Thyroid gland (tissue), 4 donors: ENCODE data around the gene MAGI3. TPM values are rescaled to one million over a fixed set of nuclear protein-coding genes. Genes with fewer than 3 reads are reported as not detected.
"Not testable (repeated sequence)": the region's sequence is repeated elsewhere in the genome, so short reads cannot be mapped to it uniquely, and the experiment has no call there.

Experiments used
- DNase-seq, 2 donors: peaks; one replicate each; pipeline ENCODE4 v3.0.0-alpha.2; 2019
- H3K27ac ChIP-seq, 3 donors: fragments of 200-600 bp; sonication (generic); 1 replicate in 2 of 3; 2 replicates in 1 of 3; pipeline ENCODE4 v1.5.1; 2016 to 2019; ENCODE audit warnings: mild to moderate bottlenecking in 1 of 3, moderate library complexity in 1 of 3
- H3K27me3 ChIP-seq: fragments of 200-600 bp; sonication (generic); one replicate; pipeline ENCODE4 v1.5.1; 2019
- H3K36me3 ChIP-seq, 2 donors: fragments of 200-600 bp; sonication (generic); one replicate each; pipeline ENCODE4 v1.5.1; 2016 to 2019
- H3K4me1 ChIP-seq, 2 donors: fragments of 200-600 bp; sonication (generic); one replicate each; pipeline ENCODE4 v1.5.1; 2017 to 2019
- H3K4me3 ChIP-seq, 3 donors: fragments of 200-600 bp; sonication (generic); replicated peaks in 1 of 3; 1 replicate in 2 of 3; 2 replicates in 1 of 3; pipeline ENCODE4 v1.5.1; 2016; ENCODE audit warnings: mild to moderate bottlenecking in 1 of 3
- H3K9me3 ChIP-seq: fragments of 200-600 bp; sonication (generic); one replicate; pipeline ENCODE4 v1.5.1; 2017
- POLR2A ChIP-seq, 2 donors: fragments of 450-650 bp; IDR thresholded peaks; one replicate each; pipeline ENCODE4 v1.6.1; 2017; ENCODE audit warnings: antibody characterized with exemption in 2 of 2, mild to moderate bottlenecking in 2 of 2, moderate library complexity in 1 of 2
- WGBS, 2 donors: methylation state at CpG; one replicate each; pipeline ENCODE4 v1.1.5; 2017; 5-methylcytosine and 5-hydroxymethylcytosine counted together
- intact Hi-C: fragments of 100-400 bp; cut with DNase I; formaldehyde crosslinking; loops from one replicate; pipeline ENCODE4 v1.15.1; 2023
- total RNA-seq, 4 donors: library from RNA; depleted of rRNA; stranded (reverse); fragments of >200 nt; gene quantifications; one replicate each; pipeline ENCODE4 v1.2.3, GENCODE V29; 2016
- TF ChIP-seq, protein P1 (sequence below), 6 experiments: fragments of 200-600 bp in 3 of 6; fragments of 450-650 bp in 3 of 6; sonication (generic) in 3 of 6; IDR thresholded peaks; one replicate each; pipeline ENCODE4 v1.5.1; 2016 to 2019; ENCODE audit warnings: antibody characterized with exemption in 6 of 6, mild to moderate bottlenecking in 2 of 6, inconsistent platforms in 1 of 6, moderate library complexity in 1 of 6

MAGI3 gene
- total RNA-seq, 4 donors from 2014 or later, result 52.9 to 91.0 (median 61.9) TPM

DNA sequence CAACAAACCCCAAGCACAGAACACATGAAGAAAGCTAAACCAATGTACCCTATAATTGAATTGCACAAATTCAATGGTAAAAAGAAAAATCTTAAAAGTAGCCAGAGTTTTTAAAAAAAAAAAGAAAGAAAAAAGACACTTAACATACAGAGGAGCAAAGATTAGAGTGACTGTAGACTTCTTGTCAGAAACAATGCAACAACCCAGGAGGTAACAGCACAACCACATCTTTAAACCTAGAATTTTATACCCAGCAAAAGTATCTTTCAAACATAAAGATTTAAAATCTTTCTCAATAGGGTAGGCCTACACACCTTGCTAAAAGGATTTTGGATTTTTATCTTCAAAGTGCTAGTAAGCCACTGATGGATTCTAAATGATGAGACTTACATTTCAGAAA is 304.6 kb downstream of the MAGI3 start:
- intact Hi-C loops, result no loop called here
- Histone ChIP-seq H3K27ac (no peak overlapping the region), H3K9me3 (no peaks in the 10 kb centered on the region), H3K27me3 (no peaks in the 10 kb centered on the region), H3K4me1 (no peaks in the 10 kb centered on the region), H3K4me3 (no peak overlapping the region), H3K36me3 (no peaks in the 10 kb centered on the region)
- no peak for TF ChIP-seq POLR2A (IDR thresholded peaks at IDR 0.05)
- TF ChIP-seq, protein P1, sequence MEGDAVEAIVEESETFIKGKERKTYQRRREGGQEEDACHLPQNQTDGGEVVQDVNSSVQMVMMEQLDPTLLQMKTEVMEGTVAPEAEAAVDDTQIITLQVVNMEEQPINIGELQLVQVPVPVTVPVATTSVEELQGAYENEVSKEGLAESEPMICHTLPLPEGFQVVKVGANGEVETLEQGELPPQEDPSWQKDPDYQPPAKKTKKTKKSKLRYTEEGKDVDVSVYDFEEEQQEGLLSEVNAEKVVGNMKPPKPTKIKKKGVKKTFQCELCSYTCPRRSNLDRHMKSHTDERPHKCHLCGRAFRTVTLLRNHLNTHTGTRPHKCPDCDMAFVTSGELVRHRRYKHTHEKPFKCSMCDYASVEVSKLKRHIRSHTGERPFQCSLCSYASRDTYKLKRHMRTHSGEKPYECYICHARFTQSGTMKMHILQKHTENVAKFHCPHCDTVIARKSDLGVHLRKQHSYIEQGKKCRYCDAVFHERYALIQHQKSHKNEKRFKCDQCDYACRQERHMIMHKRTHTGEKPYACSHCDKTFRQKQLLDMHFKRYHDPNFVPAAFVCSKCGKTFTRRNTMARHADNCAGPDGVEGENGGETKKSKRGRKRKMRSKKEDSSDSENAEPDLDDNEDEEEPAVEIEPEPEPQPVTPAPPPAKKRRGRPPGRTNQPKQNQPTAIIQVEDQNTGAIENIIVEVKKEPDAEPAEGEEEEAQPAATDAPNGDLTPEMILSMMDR (IDR thresholded peaks at IDR 0.05), result no peak
- no peak for DNase-seq

DNA sequence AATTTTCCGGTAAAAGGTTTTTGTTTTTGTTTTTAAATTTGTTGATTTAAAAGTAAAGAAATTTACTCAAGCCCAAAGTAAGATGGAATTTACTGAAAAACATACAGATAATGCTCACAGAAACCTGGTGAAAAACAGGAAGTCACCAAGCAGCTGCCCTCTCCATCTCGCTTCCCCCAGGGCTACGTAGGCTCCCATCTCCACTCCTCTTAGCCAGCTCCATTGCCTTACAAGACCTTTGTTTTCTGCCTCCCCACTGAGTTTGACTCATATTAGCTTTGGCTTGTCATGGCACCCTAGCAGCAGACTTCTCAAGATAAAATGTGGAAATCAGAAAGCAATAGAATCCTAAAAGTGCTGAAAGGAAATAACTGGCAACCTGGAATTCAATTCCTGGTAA is 311.1 kb downstream of the MAGI3 start:
- Histone ChIP-seq H3K4me3 (no peak overlapping the region), H3K4me1 (no peaks in the 10 kb centered on the region), H3K36me3 (no peaks in the 10 kb centered on the region), H3K27ac (no peak overlapping the region), H3K27me3 (no peaks in the 10 kb centered on the region), H3K9me3 (no peaks in the 10 kb centered on the region)
- DNase-seq, result no peak
- 90 to 94% methylated on average over 3 of the region's 3 CpGs for whole genome bisulfite sequencing, 2 donors
- intact Hi-C loops, result no loop called here
- TF ChIP-seq, protein P1 (IDR thresholded peaks at IDR 0.05), result no peak
- TF ChIP-seq POLR2A (IDR thresholded peaks at IDR 0.05), result no peak

DNA sequence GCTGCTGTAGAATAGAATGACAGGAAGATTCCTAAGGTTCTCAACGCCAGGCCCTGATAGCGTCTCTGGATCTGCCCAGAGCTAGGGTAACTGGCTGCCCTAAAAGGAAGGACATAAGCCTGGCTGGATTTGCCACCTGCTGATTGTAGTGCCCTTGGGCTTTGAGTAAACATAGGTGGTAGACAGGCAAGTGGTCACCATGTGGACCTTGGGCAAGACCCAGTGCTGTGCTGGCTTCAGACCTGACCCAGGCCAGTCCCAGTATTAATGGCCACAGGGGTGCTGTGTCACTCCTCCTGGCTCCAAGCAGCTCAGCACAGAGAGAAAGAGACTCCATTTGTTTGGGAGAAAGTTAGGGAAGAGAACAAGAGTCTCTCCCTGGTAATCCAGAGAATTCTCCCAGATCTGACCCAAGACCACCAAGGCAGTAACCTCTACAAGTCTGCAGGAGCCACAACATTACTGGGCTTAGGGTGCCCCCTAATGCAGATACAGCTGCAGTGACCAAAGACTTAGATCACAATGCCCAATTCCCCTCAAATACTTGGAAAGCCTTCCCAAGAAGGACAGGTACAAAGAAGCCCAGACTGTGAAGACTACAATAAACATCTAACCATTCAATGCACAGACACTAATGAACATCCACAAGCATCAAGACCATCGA is 324.4 kb downstream of the MAGI3 start:
- TF ChIP-seq, protein P1 (IDR thresholded peaks at IDR 0.05), result no peak
- TF ChIP-seq POLR2A (IDR thresholded peaks at IDR 0.05), result no peak
- H3K27ac ChIP-seq, result no peak overlapping the region
- no peaks in the 10 kb centered on the region for H3K9me3 ChIP-seq
- H3K4me1 ChIP-seq, result no peaks in the 10 kb centered on the region
- peaks cover 3 to 5% of the 10 kb centered on the region in 2 donors for H3K36me3 ChIP-seq
- H3K4me3 ChIP-seq, result no peak overlapping the region
- WGBS, 2 donors, result 94 to 96% methylated on average over 3 of the region's 3 CpGs
- H3K27me3 ChIP-seq, result no peaks in the 10 kb centered on the region
- intact Hi-C loops, result no loop called here
- no peak for DNase-seq

DNA sequence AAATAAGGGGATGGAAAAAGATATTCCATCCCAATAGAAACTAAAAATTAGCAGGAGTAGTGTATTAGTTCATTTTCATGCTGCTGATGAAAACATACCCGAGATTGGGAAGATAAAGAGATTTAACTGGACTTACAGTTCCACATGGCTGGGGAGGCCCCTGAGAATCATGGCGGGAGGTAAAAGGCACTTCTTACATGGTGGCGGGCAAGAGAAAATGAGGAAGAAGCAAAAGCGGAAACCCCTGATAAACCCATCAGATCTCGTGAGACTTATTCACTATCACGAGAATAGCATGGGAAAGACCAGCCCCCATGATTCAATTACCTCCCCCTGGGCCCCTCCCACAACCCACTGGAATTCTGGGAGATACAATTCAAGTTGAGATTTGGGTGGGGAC is 327.2 kb downstream of the MAGI3 start:
- H3K27me3 ChIP-seq, H3K4me3 ChIP-seq, H3K36me3 ChIP-seq, DNase-seq, H3K4me1 ChIP-seq, H3K9me3 ChIP-seq, H3K27ac ChIP-seq, intact Hi-C loops: not testable (repeated sequence)
- whole genome bisulfite sequencing, 2 donors, result 98 to 99% methylated on average over 6 of the region's 6 CpGs

DNA sequence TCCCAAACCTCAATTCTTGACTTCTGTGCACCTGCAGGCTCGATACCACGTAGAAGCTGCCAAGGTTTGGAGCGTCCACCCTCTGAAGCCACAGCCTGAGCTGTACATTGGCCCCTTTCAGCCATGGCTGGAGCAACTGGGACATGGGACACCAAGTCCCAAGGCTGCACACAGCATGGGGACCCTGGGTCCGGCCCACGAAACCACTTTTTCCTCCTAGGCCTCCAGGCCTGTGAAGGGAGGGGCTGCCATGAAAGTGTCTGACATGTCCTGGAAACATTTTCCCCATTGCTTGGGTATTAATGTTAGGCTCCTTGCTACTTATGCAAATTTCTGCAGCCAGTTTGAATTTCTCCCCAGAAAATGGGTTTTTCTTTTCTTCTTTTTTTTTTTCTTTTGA is 328.3 kb downstream of the MAGI3 start:
- H3K27ac ChIP-seq, H3K9me3 ChIP-seq, DNase-seq, intact Hi-C loops, H3K4me3 ChIP-seq, H3K36me3 ChIP-seq, H3K27me3 ChIP-seq, H3K4me1 ChIP-seq: not testable (repeated sequence)
- WGBS, 2 donors, result 93 to 100% methylated on average over 2 to 4 of the region's 5 CpGs

DNA sequence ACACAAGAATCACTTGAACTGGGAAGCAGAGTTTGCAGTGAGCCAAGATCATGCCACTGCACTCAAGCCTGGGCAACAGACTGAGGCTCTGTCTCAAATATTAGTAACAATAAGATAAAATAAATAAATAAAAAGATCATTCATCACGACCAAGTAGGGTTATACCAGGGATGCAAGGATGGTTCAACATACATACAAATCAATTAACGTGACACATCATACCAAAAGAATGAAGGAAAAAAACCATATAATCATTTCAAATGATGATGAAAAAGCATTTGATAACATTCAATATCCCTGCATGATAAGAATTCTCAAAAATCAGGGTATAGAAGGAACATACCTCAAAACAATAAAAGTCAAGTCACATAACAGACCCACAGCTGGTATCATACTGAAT is 330.7 kb downstream of the MAGI3 start:
- 94 to 96% methylated on average over 2 of the region's 2 CpGs for WGBS, 2 donors
- Histone ChIP-seq H3K36me3 (no peaks in the 10 kb centered on the region), H3K4me1 (no peaks in the 10 kb centered on the region), H3K27me3 (no peaks in the 10 kb centered on the region), H3K4me3 (no peak overlapping the region), H3K27ac (no peak overlapping the region), H3K9me3 (no peaks in the 10 kb centered on the region)
- no peak for TF ChIP-seq POLR2A (IDR thresholded peaks at IDR 0.05)
- TF ChIP-seq, protein P1 (IDR thresholded peaks at IDR 0.05), result no peak
- no peak for DNase-seq
- intact Hi-C loops, result no loop called here
